Ascending aorta (tissue), 2 donors: ENCODE results near the gene OGFOD3. TPM values are rescaled to one million over a fixed set of nuclear protein-coding genes. Genes with fewer than 3 reads are reported as not detected.
A peak's percentile ranks its signal among the peaks of the same experiment; 100 is the strongest.

Source experiments
- DNase-seq, 2 donors: peaks; one replicate each; pipeline ENCODE4 v3.0.0-alpha.2; 2019; ENCODE audit warnings: low spot score in 2 of 2
- H3K27ac ChIP-seq, 2 donors: fragments of 200-600 bp; sonication (generic); one replicate each; pipeline ENCODE4 v1.5.1; 2016 to 2017; ENCODE audit warnings: mild to moderate bottlenecking in 1 of 2
- H3K27me3 ChIP-seq: fragments of 200-600 bp; sonication (generic); one replicate; pipeline ENCODE4 v1.5.1; 2017
- H3K36me3 ChIP-seq, 2 donors: fragments of 200-600 bp; sonication (generic); one replicate each; pipeline ENCODE4 v1.5.1; 2016
- H3K4me1 ChIP-seq, 2 donors: fragments of 200-600 bp; sonication (generic); one replicate each; pipeline ENCODE4 v1.5.1; 2016 to 2017; ENCODE audit warnings: mild to moderate bottlenecking in 1 of 2
- H3K4me3 ChIP-seq, 2 donors: fragments of 200-600 bp; sonication (generic); one replicate each; pipeline ENCODE4 v1.5.1; 2016 to 2017; ENCODE audit warnings: mild to moderate bottlenecking in 1 of 2
- H3K9me3 ChIP-seq, 2 donors: fragments of 200-600 bp; sonication (generic); one replicate each; pipeline ENCODE4 v1.5.1; 2016
- CTCF ChIP-seq, 3 experiments: fragments of 200-600 bp in 2 of 3; fragments of 450-650 bp in 1 of 3; sonication (generic) in 2 of 3; IDR thresholded peaks; one replicate each; pipeline ENCODE4 v1.5.1; 2016 to 2019; ENCODE audit warnings: antibody characterized with exemption in 3 of 3, mild to moderate bottlenecking in 1 of 3, moderate library complexity in 1 of 3
- intact Hi-C: fragments of 100-400 bp; cut with DNase I; formaldehyde crosslinking; loops from one replicate; pipeline ENCODE4 v1.15.1; 2023
- total RNA-seq: library from RNA; depleted of rRNA; stranded (reverse); fragments of >200 nt; gene quantifications from one replicate; pipeline ENCODE4 v1.1.0, GENCODE V29; 2016

The OGFOD3 gene
- total RNA-seq, 1 donor from 2014 or later = 36.6 TPM

GRCh38 chr17:82353484-82353883, 64.9 kb downstream of the OGFOD3 start:
- no peaks in the 10 kb centered on the region for H3K9me3 ChIP-seq
- H3K4me1 ChIP-seq = peaks cover 7 to 10% of the 10 kb centered on the region in 2 donors
- H3K27ac ChIP-seq = no peak overlapping the region
- TF ChIP-seq CTCF (IDR thresholded peaks at IDR 0.05) = no peak
- no peaks in the 10 kb centered on the region for H3K36me3 ChIP-seq
- H3K4me3 ChIP-seq = no peak overlapping the region
- no peaks in the 10 kb centered on the region for H3K27me3 ChIP-seq
- intact Hi-C loops = no loop called here
- DNase-seq = no peak

GRCh38 chr17:82351713-82352488, 66.5 kb downstream of the OGFOD3 start:
- intact Hi-C loops = loop anchor here (1.0 to 2.0 kb wide), 3 partner anchors 62 to 423 kb away; no protein-coding TSS in a partner anchor
- Histone ChIP-seq H3K4me1 (peaks cover 7 to 10% of the 10 kb centered on the region in 2 donors), H3K27ac (no peak overlapping the region), H3K9me3 (no peaks in the 10 kb centered on the region), H3K4me3 (no peak overlapping the region), H3K27me3 (no peaks in the 10 kb centered on the region), H3K36me3 (no peaks in the 10 kb centered on the region)
- DNase-seq = peak in 1 of 2 donors; percentile 92
- TF ChIP-seq CTCF (IDR thresholded peaks at IDR 0.05) = peak in 2 of 3 experiments; percentile 94 to 96

- intact Hi-C loops = loop anchor here (2.0 kb wide), 2 partner anchors 202 to 424 kb away; no protein-coding TSS in a partner anchor
- Histone ChIP-seq H3K4me1 (peaks cover 6 to 10% of the 10 kb centered on the region in 2 donors), H3K27me3 (no peaks in the 10 kb centered on the region), H3K9me3 (no peaks in the 10 kb centered on the region), H3K27ac (no peak overlapping the region), H3K4me3 (no peak overlapping the region), H3K36me3 (no peaks in the 10 kb centered on the region)
- TF ChIP-seq CTCF (IDR thresholded peaks at IDR 0.05) = no peak
- no peak for DNase-seq
These were observed 67.1 kb downstream of the OGFOD3 start for GRCh38 chr17:82351254-82351712.

- Histone ChIP-seq H3K27ac (no peak overlapping the region), H3K36me3 (no peaks in the 10 kb centered on the region)
- intact Hi-C loops = loop anchor here (2.0 kb wide), 2 partner anchors 202 to 424 kb away; no protein-coding TSS in a partner anchor
These were observed 68.0 kb downstream of the OGFOD3 start for GRCh38 chr17:82350182-82351030.

More at GRCh38 chr17:82350182-82351030, 68.0 kb downstream of the OGFOD3 start:
- H3K27me3 ChIP-seq = no peaks in the 10 kb centered on the region
- no peak overlapping the region for H3K4me3 ChIP-seq
- TF ChIP-seq CTCF (IDR thresholded peaks at IDR 0.05) = no peak
- no peak for DNase-seq
- H3K4me1 ChIP-seq = peaks cover 0 to 3% of the 10 kb centered on the region in 2 donors
- H3K9me3 ChIP-seq = no peaks in the 10 kb centered on the region
